H1 (cell line): ENCODE data around the gene ADIPOR1. TPM values are rescaled to one million over a fixed set of nuclear protein-coding genes. Genes with fewer than 3 reads are reported as not detected.
"Not testable (repeated sequence)": the region's sequence is repeated elsewhere in the genome, so short reads cannot be mapped to it uniquely, and the experiment has no call there.

Source experiments
- CTCF ChIA-PET: fragments of 300-600 bp; sonication (Branson Sonifier 250); formaldehyde crosslinking; loops from one replicate; lab custom pipeline; 2021; ENCODE audit not compliant: partially characterized antibody; lab: Charles Lee
- POLR2A ChIA-PET: fragments of 300-600 bp; sonication (Branson Sonifier 250); formaldehyde crosslinking; loops from one replicate; lab custom pipeline; 2021; ENCODE audit warnings: inconsistent platforms; ENCODE audit not compliant: partially characterized antibody; lab: Charles Lee
- DNase-seq, 2 experiments: peaks; one replicate each; pipeline versions ENCODE4 v3.0.0 to v3.0.0-alpha.2; 2010 to 2022; ENCODE audit warnings: low spot score in 2 of 2, low read depth in 1 of 2, mixed read lengths in 1 of 2
- FAIRE-seq: peaks from 2 replicates; lab custom pipeline; 2011; peaks lifted over from hg19 to GRCh38; lab: Jason Lieb, UNC
- H2AFZ ChIP-seq: 2 replicates; pipeline ENCODE4 v1.8.1; 2012; ENCODE audit warnings: low read length, inconsistent platforms
- H2AK5ac ChIP-seq: 2 replicates; pipeline ENCODE4 v1.6.1; 2013; ENCODE audit warnings: low read depth, low read length
- H2BK120ac ChIP-seq: replicated peaks from 2 replicates; pipeline ENCODE3; 2013; ENCODE audit warnings: low read depth, low read length, inconsistent platforms
- H2BK12ac ChIP-seq: 2 replicates; pipeline ENCODE4 v1.6.1; 2013; ENCODE audit warnings: low read depth, low read length
- H2BK15ac ChIP-seq: 2 replicates; pipeline ENCODE4 v1.6.1; 2013; ENCODE audit warnings: low read length
- H2BK20ac ChIP-seq: 2 replicates; pipeline ENCODE4 v1.6.1; 2013; ENCODE audit warnings: low read length
- H2BK5ac ChIP-seq: 2 replicates; pipeline ENCODE4 v1.6.1; 2013; ENCODE audit warnings: low read depth, low read length
- H3K14ac ChIP-seq: 2 replicates; pipeline ENCODE4 v1.6.1; 2013; ENCODE audit warnings: inconsistent platforms; ENCODE audit not compliant: insufficient read length
- H3K18ac ChIP-seq: 2 replicates; pipeline ENCODE4 v1.6.1; 2013; ENCODE audit warnings: low read length; ENCODE audit errors: extremely low read depth
- H3K23ac ChIP-seq: 2 replicates; pipeline ENCODE4 v1.6.1; 2013; ENCODE audit warnings: inconsistent platforms; ENCODE audit not compliant: insufficient read length
- H3K23me2 ChIP-seq: 2 replicates; pipeline ENCODE4 v1.6.1; 2013; ENCODE audit warnings: low read depth, low read length
- H3K27ac ChIP-seq: 2 replicates; pipeline ENCODE4 v1.6.1; 2011; ENCODE audit warnings: low read depth, low read length, inconsistent platforms
- H3K27me3 ChIP-seq, 4 experiments: replicated peaks in 1 of 4; 1 replicate in 1 of 4; 2 replicates in 3 of 4; pipeline versions ENCODE4 v1.6.1 to v1.8.1; 2011 to 2013; ENCODE audit warnings: low read length in 3 of 4, mild to moderate bottlenecking in 3 of 4, inconsistent platforms in 2 of 4, mixed read lengths in 2 of 4, moderate library complexity in 1 of 4; ENCODE audit not compliant: control insufficient read depth in 3 of 4, insufficient read depth in 3 of 4; ENCODE audit errors: extremely low read depth in 1 of 4
- H3K36me3 ChIP-seq, 4 experiments: 2 replicates each; pipeline versions ENCODE4 v1.6.1 to v1.8.1; 2011 to 2013; ENCODE audit warnings: mild to moderate bottlenecking in 4 of 4, low read length in 3 of 4, moderate library complexity in 2 of 4, control low read depth in 1 of 4, inconsistent platforms in 1 of 4; ENCODE audit not compliant: insufficient read depth in 4 of 4, control insufficient read depth in 2 of 4
- H3K4ac ChIP-seq: replicated peaks from 2 replicates; pipeline ENCODE3; 2013; ENCODE audit warnings: low read length, low read depth, mixed read lengths, inconsistent platforms; ENCODE audit not compliant: insufficient read length
- H3K4me1 ChIP-seq, 4 experiments: replicated peaks in 1 of 4; 1 replicate in 1 of 4; 2 replicates in 3 of 4; pipeline versions ENCODE4 v1.6.1 to v1.8.1; 2011 to 2013; ENCODE audit warnings: low read length in 3 of 4, inconsistent platforms in 2 of 4, mixed read lengths in 1 of 4; ENCODE audit not compliant: insufficient read depth in 4 of 4, control insufficient read depth in 3 of 4
- H3K4me2 ChIP-seq, 2 experiments: 2 replicates each; pipeline versions ENCODE4 v1.6.1 to v1.8.1; 2011 to 2013; ENCODE audit warnings: low read depth in 2 of 2, low read length in 2 of 2, control low read depth in 1 of 2, inconsistent platforms in 1 of 2, mild to moderate bottlenecking in 1 of 2; ENCODE audit not compliant: insufficient read depth in 1 of 2
- H3K4me3 ChIP-seq, 4 experiments: fragments of 200-600, 300-600 bp in 1 of 4; sonication (generic), shearing (Covaris generic), sonication (Bioruptor Twin) in 1 of 4; 2 replicates each; pipeline versions ENCODE4 v1.5.1 to v1.8.1; 2011 to 2016; ENCODE audit warnings: low read length in 4 of 4, low read depth in 3 of 4, control low read depth in 2 of 4, inconsistent platforms in 2 of 4, mild to moderate bottlenecking in 2 of 4, mixed read lengths in 1 of 4, moderate library complexity in 1 of 4; ENCODE audit not compliant: insufficient read depth in 2 of 4; ENCODE audit errors: extremely low read depth in 1 of 4
- H3K56ac ChIP-seq: replicated peaks from 2 replicates; pipeline ENCODE3; 2013; ENCODE audit warnings: low read depth, mild to moderate bottlenecking, mixed read lengths, low read length, inconsistent platforms; ENCODE audit not compliant: insufficient read length
- H3K79me1 ChIP-seq: 2 replicates; pipeline ENCODE4 v1.6.1; 2013; ENCODE audit warnings: low read depth, low read length, control low read depth
- H3K79me2 ChIP-seq, 2 experiments: 2 replicates each; pipeline versions ENCODE4 v1.6.1 to v1.8.1; 2012 to 2013; ENCODE audit warnings: low read length in 2 of 2, mild to moderate bottlenecking in 2 of 2, inconsistent platforms in 1 of 2; ENCODE audit not compliant: insufficient read depth in 2 of 2, control insufficient read depth in 1 of 2
- H3K9ac ChIP-seq, 4 experiments: replicated peaks in 1 of 4; 1 replicate in 1 of 4; 2 replicates in 3 of 4; pipeline versions ENCODE4 v1.6.1 to v1.8.1; 2011 to 2013; ENCODE audit warnings: low read depth in 3 of 4, low read length in 3 of 4, control low read depth in 2 of 4, mild to moderate bottlenecking in 2 of 4, moderate library complexity in 2 of 4, inconsistent platforms in 1 of 4; ENCODE audit errors: extremely low read depth in 1 of 4
- H3K9me3 ChIP-seq, 2 experiments: 2 replicates each; pipeline versions ENCODE4 v1.6.1 to v1.8.1; 2012 to 2013; ENCODE audit warnings: mild to moderate bottlenecking in 2 of 2, moderate library complexity in 2 of 2, control low read depth in 1 of 2, inconsistent platforms in 1 of 2, low read depth in 1 of 2, low read length in 1 of 2, mixed read lengths in 1 of 2; ENCODE audit not compliant: insufficient read depth in 2 of 2
- H4K20me1 ChIP-seq, 2 experiments: replicated peaks in 1 of 2; 2 replicates each; pipeline versions ENCODE3 to v1.8.1; 2011 to 2013; ENCODE audit warnings: inconsistent platforms in 2 of 2, low read length in 2 of 2, mild to moderate bottlenecking in 1 of 2; ENCODE audit not compliant: insufficient read depth in 2 of 2, control insufficient read depth in 1 of 2
- H4K5ac ChIP-seq: 2 replicates; pipeline ENCODE4 v1.6.1; 2013; ENCODE audit warnings: low read length, low read depth, mixed read lengths, inconsistent platforms; ENCODE audit not compliant: insufficient read length
- H4K8ac ChIP-seq: 2 replicates; pipeline ENCODE4 v1.8.0; 2013; ENCODE audit warnings: mild to moderate bottlenecking, moderate library complexity, low read length, inconsistent platforms; ENCODE audit not compliant: insufficient read depth; ENCODE audit errors: extremely low read depth
- H4K91ac ChIP-seq: replicated peaks from 2 replicates; pipeline ENCODE3; 2013; ENCODE audit warnings: low read length, mixed read lengths, inconsistent platforms; ENCODE audit not compliant: insufficient read length
- ATF2 ChIP-seq: IDR thresholded peaks from 2 replicates; pipeline ENCODE4 v1.6.1; 2012; ENCODE audit warnings: low read length, inconsistent platforms
- CBX5 ChIP-seq: fragments of 300-800, 300-1000 bp; sonication (generic); IDR thresholded peaks from 2 replicates; pipeline ENCODE4 v1.7.1; 2016; ENCODE audit warnings: antibody characterized with exemption, low read length, low read depth
- CREB1 ChIP-seq: IDR thresholded peaks from 2 replicates; pipeline ENCODE4 v1.6.1; 2012; ENCODE audit warnings: inconsistent platforms
- GTF2F1 ChIP-seq: IDR thresholded peaks from 2 replicates; pipeline ENCODE4 v1.6.1; 2012; ENCODE audit warnings: low read depth, low read length, improper control_type of control experiment, borderline replicate concordance
- MAFK ChIP-seq: IDR thresholded peaks from 2 replicates; pipeline ENCODE4 v1.6.1; 2012; ENCODE audit warnings: low read depth, mild to moderate bottlenecking, improper control_type of control experiment, low read length
- POU5F1 ChIP-seq: IDR thresholded peaks from 2 replicates; pipeline ENCODE4 v1.6.1; 2011; ENCODE audit warnings: low read depth, mild to moderate bottlenecking, low read length, moderate library complexity
- RAD21 ChIP-seq, 2 experiments: IDR thresholded peaks in 1 of 2; conservative IDR thresholded peaks in 1 of 2; 2 replicates each; pipeline ENCODE4 v1.6.1; 2011; ENCODE audit warnings: low read depth in 2 of 2, low read length in 2 of 2, improper control_type of control experiment in 1 of 2, inconsistent platforms in 1 of 2, mild to moderate bottlenecking in 1 of 2, moderate library complexity in 1 of 2
- WGBS, 2 experiments: shearing (Covaris generic) in 1 of 2; methylation state at CpG; one replicate each; pipeline versions ENCODE4 v1.1.6 to v1.1.7; 2013 to 2015; ENCODE audit warnings: low lambda C conversion rate in 2 of 2, mixed read lengths in 2 of 2, inconsistent platforms in 1 of 2, low coverage in 1 of 2, missing lambda C conversion rate in 1 of 2; ENCODE audit not compliant: insufficient replicate concordance in 2 of 2, insufficient coverage in 1 of 2, insufficient read length in 1 of 2; ENCODE audit errors: extremely low coverage in 1 of 2, missing lambda C conversion rate in 1 of 2; 5-methylcytosine and 5-hydroxymethylcytosine counted together
- polyA plus RNA-seq, 7 experiments: library from polyadenylated mRNA; depleted of rRNA in 3 of 7; stranded (reverse) in 5 of 7; unstranded in 2 of 7; fragments of >200 nt in 5 of 7; fragments of 200-250 nt in 2 of 7; gene quantifications; 1 replicate in 5 of 7; 2 replicates in 1 of 7; 4 replicates in 1 of 7; pipeline versions ENCODE4 v1.2.1 to v1.2.3, GENCODE V29; 2011 to 2013; ENCODE audit warnings: missing spikeins in 2 of 7, mixed read lengths in 2 of 7
- total RNA-seq: library from RNA; stranded (reverse); fragmentation: NEBNext Ultra II Directional; extraction: Animal tissue kit (Norgen Biotek cat#: 25700); gene quantifications from 2 replicates; pipeline ENCODE4 v1.2.1, GENCODE V29; 2021

Gene ADIPOR1
- total and polyA plus RNA-seq, 2 of the 8 experiments (the other 6 are each of a cell fraction or from before 2014, with no cell fraction given): 69.8 to 118 TPM

- TF ChIP-seq ATF2 (no peak), RAD21 (IDR thresholded peaks at IDR 0.05 in 1 of 2, conservative IDR thresholded peaks at IDR 0.05 in 1 of 2; ENCODE audit: low read depth in 2 of 2, low read length in 2 of 2) (no peak), CREB1 (no peak), CBX5 (no peak), POU5F1 (no peak), MAFK (no peak), GTF2F1 (no peak)
Measured at GRCh38 chr1:202938287-202938925, 19.7 kb downstream of the ADIPOR1 start (continued).

GRCh38 chr1:202936409-202936808 is 21.7 kb downstream of the ADIPOR1 start:
- H3K79me2 ChIP-seq, H3K4me3 ChIP-seq, H3K79me1 ChIP-seq, H2AK5ac ChIP-seq, H2BK12ac ChIP-seq, H2AFZ ChIP-seq, H3K56ac ChIP-seq, H3K14ac ChIP-seq, H3K23me2 ChIP-seq, H3K4me1 ChIP-seq, H2BK20ac ChIP-seq, H3K9ac ChIP-seq, H2BK5ac ChIP-seq, DNase-seq, H4K8ac ChIP-seq, H3K4me2 ChIP-seq, H3K23ac ChIP-seq, H3K27me3 ChIP-seq, CTCF ChIA-PET, FAIRE-seq, H2BK120ac ChIP-seq, H3K18ac ChIP-seq, POLR2A ChIA-PET, H3K4ac ChIP-seq, H2BK15ac ChIP-seq, H4K5ac ChIP-seq, H4K20me1 ChIP-seq, H3K27ac ChIP-seq, H4K91ac ChIP-seq, H3K9me3 ChIP-seq: not testable (repeated sequence)
- H3K36me3 ChIP-seq: peaks cover 0 to 14% (median 7%) of the 10 kb centered on the region in 4 experiments; a peak in 6 of 8 replicates
- WGBS, 2 experiments: no CpG with 5 or more reads among the region's 6 CpGs
